Hepatocyte (in vitro differentiated cells): ENCODE results near the gene ERV3-1. TPM values are rescaled to one million over a fixed set of nuclear protein-coding genes. Genes with fewer than 3 reads are reported as not detected.
A peak's percentile ranks its signal among the peaks of the same experiment; 100 is the strongest.
"Not testable (repeated sequence)": the region's sequence is repeated elsewhere in the genome, so short reads cannot be mapped to it uniquely, and the experiment has no call there.

ENCODE experiments used
- DNase-seq: peaks from one replicate; pipeline ENCODE4 v3.0.0-alpha.2; 2016; ENCODE audit warnings: low spot score
- H2AFZ ChIP-seq: fragments of 200-600 bp; sonication (generic); 2 replicates; pipeline ENCODE4 v1.6.0; 2016; ENCODE audit warnings: antibody characterized with exemption, mild to moderate bottlenecking
- H3K27ac ChIP-seq: fragments of 200-600 bp; sonication (generic); 2 replicates; pipeline ENCODE4 v1.5.1; 2016; ENCODE audit warnings: mild to moderate bottlenecking
- H3K27me3 ChIP-seq: fragments of 200-600 bp; sonication (generic); 2 replicates; pipeline ENCODE4 v1.6.1; 2016
- H3K36me3 ChIP-seq: fragments of 200-600 bp; sonication (generic); replicated peaks from 2 replicates; pipeline ENCODE4 v1.5.1; 2016; ENCODE audit warnings: low read depth; ENCODE audit not compliant: insufficient read depth
- H3K4me1 ChIP-seq: fragments of 200-600 bp; sonication (generic); 2 replicates; pipeline ENCODE4 v1.5.1; 2016; ENCODE audit warnings: mild to moderate bottlenecking, moderate library complexity; ENCODE audit not compliant: insufficient read depth
- H3K4me2 ChIP-seq: fragments of 200-600 bp; sonication (generic); 2 replicates; pipeline ENCODE4 v1.6.0; 2016
- H3K4me3 ChIP-seq: fragments of 200-600 bp; sonication (generic); 2 replicates; pipeline ENCODE4 v1.5.1; 2016; ENCODE audit warnings: mild to moderate bottlenecking
- H3K79me2 ChIP-seq: fragments of 200-600 bp; sonication (generic); 2 replicates; pipeline ENCODE4 v1.6.0; 2017; ENCODE audit warnings: mild to moderate bottlenecking
- H3K9me2 ChIP-seq: fragments of 200-600 bp; sonication (generic); replicated peaks from 2 replicates; pipeline ENCODE4 v1.6.0; 2017; ENCODE audit warnings: mild to moderate bottlenecking; ENCODE audit not compliant: insufficient read depth
- H3K9me3 ChIP-seq: fragments of 200-600 bp; sonication (generic); 2 replicates; pipeline ENCODE4 v1.5.1; 2016; ENCODE audit warnings: low read depth, mild to moderate bottlenecking
- H4K20me1 ChIP-seq: fragments of 200-600 bp; sonication (generic); 2 replicates; pipeline ENCODE4 v1.6.0; 2016; ENCODE audit warnings: mild to moderate bottlenecking; ENCODE audit not compliant: insufficient read depth, poor library complexity, severe bottlenecking
- CTCF ChIP-seq: fragments of 200-600 bp; sonication (generic); IDR thresholded peaks from 2 replicates; pipeline ENCODE4 v1.5.1; 2016; ENCODE audit warnings: antibody characterized with exemption, mild to moderate bottlenecking; ENCODE audit not compliant: poor library complexity
- EZH2 ChIP-seq: fragments of 200-600 bp; sonication (generic); IDR thresholded peaks from 2 replicates; pipeline ENCODE4 v1.6.1; 2016; ENCODE audit warnings: antibody characterized with exemption, mild to moderate bottlenecking, borderline replicate concordance
- EZH2phosphoT487 ChIP-seq: fragments of 200-600 bp; sonication (generic); IDR thresholded peaks from one replicate; pipeline ENCODE4 v1.6.1; 2018; ENCODE audit warnings: antibody characterized with exemption, mild to moderate bottlenecking, low read depth, moderate library complexity; ENCODE audit not compliant: unreplicated experiment, severe bottlenecking
- WGBS: methylation state at CpG from one replicate; pipeline ENCODE4 v1.1.6; 2016; ENCODE audit warnings: low lambda C conversion rate; ENCODE audit errors: missing lambda C conversion rate; 5-methylcytosine and 5-hydroxymethylcytosine counted together
- polyA plus RNA-seq: library from polyadenylated mRNA; unstranded; fragments of >200 nt; fragmentation: Nextera tagmentation; extraction: Ambion mirVana; gene quantifications from 2 replicates; pipeline ENCODE4 v1.2.1, GENCODE V29; 2016
- total RNA-seq: library from RNA; depleted of rRNA; stranded (reverse); fragments of >200 nt; gene quantifications from 2 replicates; pipeline ENCODE4 v1.2.3, GENCODE V29; 2014

ERV3-1 gene
- total and polyA plus RNA-seq, 2 experiments from 2014 or later = 18.6 to 21.8 TPM

- peaks cover 4% of the 10 kb centered on the region for H3K4me1 ChIP-seq
- TF ChIP-seq EZH2 (no peak), CTCF (peak; percentile 73), EZH2phosphoT487 (no peak)
- no peaks in the 10 kb centered on the region for H4K20me1 ChIP-seq
- no peaks in the 10 kb centered on the region for H3K79me2 ChIP-seq
- no peaks in the 10 kb centered on the region for H3K9me2 ChIP-seq
- peaks cover 21% of the 10 kb centered on the region for H3K27me3 ChIP-seq
- H3K4me2 ChIP-seq = no peak overlapping the region
- no peaks in the 10 kb centered on the region for H3K9me3 ChIP-seq
- 11% methylated on average over 1 of the region's 1 CpG for WGBS
- H3K36me3 ChIP-seq = no peaks in the 10 kb centered on the region
- no peak overlapping the region for H3K27ac ChIP-seq
- DNase-seq = peak; percentile 57
- H3K4me3 ChIP-seq = no peak overlapping the region
- H2AFZ ChIP-seq = no peak overlapping the region
These were observed 55.1 kb downstream of the ERV3-1 start for GRCh38 chr7:64951250-64951848.

- not testable (repeated sequence) for H3K27ac ChIP-seq, H3K4me1 ChIP-seq, H4K20me1 ChIP-seq, H3K9me2 ChIP-seq, H3K9me3 ChIP-seq, H3K4me3 ChIP-seq, DNase-seq, H3K79me2 ChIP-seq, H3K36me3 ChIP-seq, H3K4me2 ChIP-seq, H2AFZ ChIP-seq
- 77% methylated on average over 9 of the region's 9 CpGs for WGBS
- peaks cover 28% of the 10 kb centered on the region for H3K27me3 ChIP-seq
These were observed 55.8 kb downstream of the ERV3-1 start for GRCh38 chr7:64950673-64951072.

GRCh38 chr7:64948774-64949173 is 57.7 kb downstream of the ERV3-1 start:
- not testable (repeated sequence) for H3K27ac ChIP-seq, H3K36me3 ChIP-seq, H3K9me2 ChIP-seq, H4K20me1 ChIP-seq, DNase-seq, H3K4me2 ChIP-seq, H3K4me3 ChIP-seq, H3K9me3 ChIP-seq, H2AFZ ChIP-seq, H3K4me1 ChIP-seq, H3K79me2 ChIP-seq
- H3K27me3 ChIP-seq = peaks cover 32% of the 10 kb centered on the region
- 83% methylated on average over 1 of the region's 1 CpG for WGBS

- peak; percentile 43 for DNase-seq
- Histone ChIP-seq H3K9me2 (no peaks in the 10 kb centered on the region), H4K20me1 (no peaks in the 10 kb centered on the region), H3K9me3 (no peaks in the 10 kb centered on the region), H3K36me3 (no peaks in the 10 kb centered on the region), H3K79me2 (no peaks in the 10 kb centered on the region), H3K27ac (no peak overlapping the region), H3K4me1 (peaks cover 4% of the 10 kb centered on the region), H3K27me3 (peaks cover 32% of the 10 kb centered on the region), H3K4me3 (peak overlapping the region; percentile 26), H3K4me2 (peak overlapping the region; percentile 99), H2AFZ (peak overlapping the region; percentile 68)
- TF ChIP-seq CTCF = no peak
- no peak for TF ChIP-seq EZH2phosphoT487
- TF ChIP-seq EZH2 = peak; percentile 38
- WGBS = 10% methylated on average over 36 of the region's 59 CpGs
These were observed 59.1 kb downstream of the ERV3-1 start for GRCh38 chr7:64947252-64948000.
